ENCODE results near the gene ZNF777.
A peak's percentile ranks its signal among the peaks of the same experiment; 100 is the strongest.
"Not testable (repeated sequence)": the region's sequence is repeated elsewhere in the genome, so short reads cannot be mapped to it uniquely, and the experiment has no call there.

The ZNF777 gene

GRCh38 chr7:149460493-149461277 is at the start of gene ZNF777:
TSS of gene ZNF777 (minus strand) at chr7:149461062. CDS start at chr7:149456022, 5,040 bp downstream.
- peak; percentile 88 for DNase-seq (ENCODE audit: low spot score)

GRCh38 chr7:149510248-149510647 is 49.4 kb upstream of the ZNF777 start:
- DNase-seq (ENCODE audit: low spot score) = no peak

GRCh38 chr7:149509774-149510173 is 48.9 kb upstream of the ZNF777 start:
- no peak for DNase-seq (ENCODE audit: low spot score)

- no peak for DNase-seq (ENCODE audit: low spot score)
Measured at GRCh38 chr7:149505551-149505950, 44.7 kb upstream of the ZNF777 start.

GRCh38 chr7:149501651-149502050 is 40.8 kb upstream of the ZNF777 start:
- DNase-seq (ENCODE audit: low spot score) = no peak

GRCh38 chr7:149500910-149501309 is 40.0 kb upstream of the ZNF777 start:
- no peak for DNase-seq (ENCODE audit: low spot score)

GRCh38 chr7:149500201-149500600 is 39.3 kb upstream of the ZNF777 start:
- DNase-seq (ENCODE audit: low spot score) = no peak

- DNase-seq (ENCODE audit: low spot score) = no peak
Measured at GRCh38 chr7:149498811-149499210, 37.9 kb upstream of the ZNF777 start.

GRCh38 chr7:149497467-149498261 is 36.8 kb upstream of the ZNF777 start, which contains the start of gene ZNF746:
TSS of gene ZNF746 (minus strand) at chr7:149497809. CDS start at chr7:149497536, 273 bp downstream.
- peak; percentile 92 for DNase-seq (ENCODE audit: low spot score)

GRCh38 chr7:149496642-149497391 is 36.0 kb upstream of the ZNF777 start:
- peak; percentile 64 for DNase-seq (ENCODE audit: low spot score)

GRCh38 chr7:149495785-149496641 is 35.2 kb upstream of the ZNF777 start:
- DNase-seq (ENCODE audit: low spot score) = no peak

GRCh38 chr7:149494738-149495368 is 34.0 kb upstream of the ZNF777 start:
- DNase-seq (ENCODE audit: low spot score) = no peak

GRCh38 chr7:149493975-149494374 is 33.1 kb upstream of the ZNF777 start:
- not testable (repeated sequence) for DNase-seq (ENCODE audit: low spot score)

GRCh38 chr7:149493366-149493765 is 32.5 kb upstream of the ZNF777 start:
- DNase-seq (ENCODE audit: low spot score) = no peak

GRCh38 chr7:149490083-149490760 is 29.4 kb upstream of the ZNF777 start:
- no peak for DNase-seq (ENCODE audit: low spot score)

- no peak for DNase-seq (ENCODE audit: low spot score)
Measured at GRCh38 chr7:149489391-149490024, 28.6 kb upstream of the ZNF777 start.

- no peak for DNase-seq (ENCODE audit: low spot score)
Measured at GRCh38 chr7:149479568-149479967, 18.7 kb upstream of the ZNF777 start.

GRCh38 chr7:149478754-149479153 is 17.9 kb upstream of the ZNF777 start:
- no peak for DNase-seq (ENCODE audit: low spot score)

GRCh38 chr7:149477494-149478443 is 16.9 kb upstream of the ZNF777 start:
- DNase-seq (ENCODE audit: low spot score) = no peak
